ENCODE data around the gene SUFU.

SUFU gene

DNA sequence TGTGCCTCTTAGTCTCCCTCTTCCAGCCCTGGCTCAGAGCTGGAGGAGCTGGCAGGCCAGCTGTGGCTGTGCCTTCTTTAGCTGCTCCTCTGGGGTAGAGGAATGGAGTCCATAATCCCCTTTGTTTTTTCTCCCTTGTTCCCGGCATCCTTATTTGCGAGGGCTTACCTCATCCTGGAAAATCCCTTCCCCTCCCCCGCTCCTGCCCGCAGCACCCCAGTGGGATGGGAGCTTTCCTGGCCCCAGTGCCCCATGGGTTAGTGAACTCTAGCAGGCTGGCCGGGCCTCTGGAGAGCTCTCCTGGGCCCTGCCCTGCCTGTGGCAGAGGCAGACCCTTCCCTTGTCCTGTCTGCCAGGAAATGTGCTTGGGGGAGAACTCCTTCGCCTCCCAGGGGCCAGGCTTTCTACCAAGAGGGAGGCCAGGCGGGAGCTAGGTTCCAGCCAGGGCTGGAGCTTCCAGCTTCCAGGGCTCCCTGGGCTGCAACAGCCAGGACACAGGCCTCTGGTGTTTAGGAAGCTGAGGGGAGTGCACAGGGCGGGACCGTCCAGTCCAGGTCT, 124.0 kb downstream of the SUFU start:
- Histone ChIP-seq H3K9ac (ENCODE audit: low read length) (peak overlapping the region; percentile 86), H3K36me3 (ENCODE audit: control insufficient read depth in 1 of 2, insufficient read depth in 2 of 2, low read depth in 1 of 2, low read length in 2 of 2) (peaks cover 10 to 17% of the 10 kb centered on the region in 2 experiments), H2AK5ac (ENCODE audit: low read length, severe bottlenecking) (peak overlapping the region; percentile 94), H3K14ac (ENCODE audit: low read length in 2 of 2) (peak overlapping the region in 1 of 2 experiments; percentile 95), H3K18ac (ENCODE audit: low read depth in 1 of 2, low read length in 2 of 2) (peak overlapping the region; percentile 91 to 96), H3K79me1 (replicated peaks; ENCODE audit: low read length, poor library complexity, severe bottlenecking) (peaks cover 6% of the 10 kb centered on the region), H4K8ac (ENCODE audit: low read length) (peak overlapping the region; percentile 91), H2BK12ac (ENCODE audit: low read length in 2 of 2) (peak overlapping the region; percentile 81 to 95), H2BK5ac (ENCODE audit: low read depth, low read length, poor library complexity, severe bottlenecking) (peak overlapping the region; percentile 96), H3K9me3 (ENCODE audit: control insufficient read depth, low read length) (no peaks in the 10 kb centered on the region), H2AFZ (ENCODE audit: low read depth, low read length) (peak overlapping the region; percentile 60), H2BK15ac (ENCODE audit: low read depth, poor library complexity, severe bottlenecking) (peak overlapping the region; percentile 61), H3K23ac (ENCODE audit: low read length in 2 of 2) (peak overlapping the region in 1 of 2 experiments; percentile 28), H3K27ac (ENCODE audit: low read length, poor library complexity, severe bottlenecking) (peak overlapping the region; percentile 99), H2BK120ac (ENCODE audit: low read depth, low read length) (peak overlapping the region; percentile 93), H3K4ac (ENCODE audit: low read depth in 1 of 2, low read length in 2 of 2) (peak overlapping the region; percentile 93 to 94), H3K4me2 (ENCODE audit: low read length, poor library complexity, severe bottlenecking) (no peak overlapping the region), H3K27me3 (ENCODE audit: control insufficient read depth in 1 of 2, insufficient read depth in 1 of 2, low read length in 2 of 2) (no peaks in the 10 kb centered on the region), H3K4me1 (ENCODE audit: control insufficient read depth, insufficient read depth, low read depth, low read length) (peaks cover 64% of the 10 kb centered on the region), H3K4me3 (ENCODE audit: insufficient read depth in 1 of 2, low read depth in 1 of 2, low read length in 2 of 2) (peak overlapping the region in 1 of 2 experiments; percentile 20), H4K91ac (ENCODE audit: low read length) (peak overlapping the region; percentile 99)
- WGBS, result 28% methylated on average over 9 of the region's 9 CpGs
- DNase-seq, result peak; percentile 86

DNA sequence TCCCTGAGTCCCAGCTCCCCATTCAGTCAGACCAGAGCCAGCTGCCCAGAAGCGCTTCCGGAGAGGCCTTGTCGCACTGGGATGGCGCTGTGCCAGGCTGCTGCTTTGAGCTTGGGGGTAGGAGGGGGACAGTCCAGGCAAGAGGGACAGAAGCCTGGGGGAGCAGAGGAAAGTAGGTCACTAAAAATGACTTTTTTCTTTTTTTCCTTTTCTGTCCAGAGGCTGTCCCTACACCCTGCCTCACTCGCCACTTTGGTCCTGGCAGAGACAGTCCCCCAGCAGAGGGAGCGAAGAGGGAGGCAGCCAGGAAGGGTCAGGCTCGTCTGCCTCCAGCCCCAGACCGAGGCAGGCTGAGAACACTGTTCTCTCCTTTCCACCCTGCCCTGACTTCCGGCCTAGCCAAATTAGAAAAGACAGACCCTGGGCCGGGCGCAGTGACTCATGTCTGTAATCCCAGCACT, 124.7 kb downstream of the SUFU start:
- no peaks in the 10 kb centered on the region for H3K27me3 ChIP-seq (ENCODE audit: control insufficient read depth in 1 of 2, insufficient read depth in 1 of 2, low read length in 2 of 2)
- H2BK15ac ChIP-seq (ENCODE audit: low read depth, poor library complexity, severe bottlenecking), result no peak overlapping the region
- no peaks in the 10 kb centered on the region for H3K9me3 ChIP-seq (ENCODE audit: control insufficient read depth, low read length)
- H3K18ac ChIP-seq (ENCODE audit: low read depth in 1 of 2, low read length in 2 of 2), result peak overlapping the region; percentile 91 to 96
- no peak overlapping the region for H3K4me2 ChIP-seq (ENCODE audit: low read length, poor library complexity, severe bottlenecking)
- H3K9ac ChIP-seq (ENCODE audit: low read length), result peak overlapping the region; percentile 86
- peak overlapping the region; percentile 99 for H4K91ac ChIP-seq (ENCODE audit: low read length)
- 52% methylated on average over 10 of the region's 11 CpGs for WGBS
- peaks cover 10 to 17% of the 10 kb centered on the region in 2 experiments for H3K36me3 ChIP-seq (ENCODE audit: control insufficient read depth in 1 of 2, insufficient read depth in 2 of 2, low read depth in 1 of 2, low read length in 2 of 2)
- peak overlapping the region in 1 of 2 experiments; percentile 91 for H3K14ac ChIP-seq (ENCODE audit: low read length in 2 of 2)
- H2AFZ ChIP-seq (ENCODE audit: low read depth, low read length), result no peak overlapping the region
- H3K4me1 ChIP-seq (ENCODE audit: control insufficient read depth, insufficient read depth, low read depth, low read length), result peaks cover 69% of the 10 kb centered on the region
- H3K4me3 ChIP-seq (ENCODE audit: insufficient read depth in 1 of 2, low read depth in 1 of 2, low read length in 2 of 2), result no peak overlapping the region
- peak overlapping the region; percentile 93 for H2BK120ac ChIP-seq (ENCODE audit: low read depth, low read length)
- H3K27ac ChIP-seq (ENCODE audit: low read length, poor library complexity, severe bottlenecking), result peak overlapping the region; percentile 99
- H3K79me1 ChIP-seq (replicated peaks; ENCODE audit: low read length, poor library complexity, severe bottlenecking), result peaks cover 6% of the 10 kb centered on the region
- peak overlapping the region; percentile 54 to 98 for H2BK12ac ChIP-seq (ENCODE audit: low read length in 2 of 2)
- H4K8ac ChIP-seq (ENCODE audit: low read length), result peak overlapping the region; percentile 91
- DNase-seq, result peak; percentile 66
- peak overlapping the region; percentile 85 to 92 for H3K4ac ChIP-seq (ENCODE audit: low read depth in 1 of 2, low read length in 2 of 2)
- H3K23ac ChIP-seq (ENCODE audit: low read length in 2 of 2), result no peak overlapping the region
- peak overlapping the region; percentile 94 for H2AK5ac ChIP-seq (ENCODE audit: low read length, severe bottlenecking)
- peak overlapping the region; percentile 96 for H2BK5ac ChIP-seq (ENCODE audit: low read depth, low read length, poor library complexity, severe bottlenecking)

DNA sequence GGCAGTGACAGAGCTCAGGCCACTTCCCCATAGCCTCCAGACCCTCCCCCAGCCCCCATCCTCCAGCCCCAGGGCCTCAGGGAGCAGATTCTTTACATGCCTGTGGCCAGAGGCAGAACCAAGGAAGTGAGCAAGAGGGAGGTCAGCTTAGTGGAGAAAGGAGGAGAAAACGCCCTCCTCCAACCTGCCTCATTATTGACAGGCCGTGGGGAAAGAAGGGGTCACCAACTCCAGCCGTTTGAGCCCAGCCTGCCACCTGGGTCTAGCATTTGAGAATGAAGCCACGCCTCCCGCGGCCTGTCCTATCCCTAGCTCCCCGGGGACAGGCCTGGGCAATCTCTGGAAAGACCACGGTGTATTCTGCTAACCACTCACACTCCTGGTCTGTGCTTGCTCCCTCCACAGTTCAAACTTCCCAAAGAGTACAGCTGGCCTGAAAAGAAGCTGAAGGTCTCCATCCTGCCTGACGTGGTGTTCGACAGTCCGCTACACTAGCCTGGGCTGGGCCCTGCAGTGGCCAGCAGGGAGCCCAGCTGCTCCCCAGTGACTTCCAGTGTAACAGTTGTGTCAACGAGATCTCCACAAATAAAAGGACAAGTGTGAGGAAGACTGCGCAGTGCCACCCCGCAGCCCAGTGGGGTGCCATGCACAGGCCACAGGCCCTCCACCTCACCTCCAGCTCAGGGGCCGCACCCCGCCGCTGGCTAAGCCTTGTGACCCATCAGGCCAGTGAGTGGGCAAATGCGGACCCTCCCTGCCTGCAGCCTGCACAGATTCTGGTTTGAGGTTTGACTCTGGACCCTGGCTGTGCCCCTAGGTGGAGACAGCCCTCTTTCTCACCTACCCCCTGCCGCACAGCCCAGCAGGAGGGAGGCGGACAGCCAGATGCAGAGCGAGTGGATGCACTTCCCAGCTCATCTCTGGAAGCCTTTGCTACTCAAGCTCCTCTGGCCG, 126.2 kb downstream of the SUFU start:
- H3K36me3 ChIP-seq (ENCODE audit: control insufficient read depth in 1 of 2, insufficient read depth in 2 of 2, low read depth in 1 of 2, low read length in 2 of 2), result peaks cover 10 to 14% of the 10 kb centered on the region in 2 experiments
- peak overlapping the region; percentile 64 for H3K9ac ChIP-seq (ENCODE audit: low read length)
- peak overlapping the region; percentile 95 for H2AK5ac ChIP-seq (ENCODE audit: low read length, severe bottlenecking)
- peak overlapping the region; percentile 99 for H3K27ac ChIP-seq (ENCODE audit: low read length, poor library complexity, severe bottlenecking)
- peak overlapping the region; percentile 80 for H4K8ac ChIP-seq (ENCODE audit: low read length)
- H3K4me1 ChIP-seq (ENCODE audit: control insufficient read depth, insufficient read depth, low read depth, low read length), result peaks cover 83% of the 10 kb centered on the region
- no peaks in the 10 kb centered on the region for H3K9me3 ChIP-seq (ENCODE audit: control insufficient read depth, low read length)
- H3K18ac ChIP-seq (ENCODE audit: low read depth in 1 of 2, low read length in 2 of 2), result peak overlapping the region; percentile 78 to 96
- no peaks in the 10 kb centered on the region for H3K27me3 ChIP-seq (ENCODE audit: control insufficient read depth in 1 of 2, insufficient read depth in 1 of 2, low read length in 2 of 2)
- peaks cover 8% of the 10 kb centered on the region for H3K79me1 ChIP-seq (replicated peaks; ENCODE audit: low read length, poor library complexity, severe bottlenecking)
- H2AFZ ChIP-seq (ENCODE audit: low read depth, low read length), result peak overlapping the region; percentile 3
- peak overlapping the region; percentile 8 for H3K4me2 ChIP-seq (ENCODE audit: low read length, poor library complexity, severe bottlenecking)
- peak overlapping the region; percentile 97 to 100 for H2BK12ac ChIP-seq (ENCODE audit: low read length in 2 of 2)
- H2BK5ac ChIP-seq (ENCODE audit: low read depth, low read length, poor library complexity, severe bottlenecking), result peak overlapping the region; percentile 98
- peak overlapping the region in 1 of 2 experiments; percentile 90 for H3K23ac ChIP-seq (ENCODE audit: low read length in 2 of 2)
- H3K4me3 ChIP-seq (ENCODE audit: insufficient read depth in 1 of 2, low read depth in 1 of 2, low read length in 2 of 2), result no peak overlapping the region
- peak overlapping the region; percentile 97 for H4K91ac ChIP-seq (ENCODE audit: low read length)
- peak overlapping the region; percentile 62 for H2BK15ac ChIP-seq (ENCODE audit: low read depth, poor library complexity, severe bottlenecking)
- H2BK120ac ChIP-seq (ENCODE audit: low read depth, low read length), result peak overlapping the region; percentile 90
- WGBS, result 34% methylated on average over 20 of the region's 22 CpGs
- H3K14ac ChIP-seq (ENCODE audit: low read length in 2 of 2), result peak overlapping the region in 1 of 2 experiments; percentile 91
- DNase-seq, result peak; percentile 92
- H3K4ac ChIP-seq (ENCODE audit: low read depth in 1 of 2, low read length in 2 of 2), result peak overlapping the region; percentile 98

All from mesenchymal stem cell (in vitro differentiated cells and primary cell).